CD14-positive monocyte (primary cell): ENCODE measurements around the gene JKAMP. TPM values are rescaled to one million over a fixed set of nuclear protein-coding genes. Genes with fewer than 3 reads are reported as not detected.

Experiments used
- DNase-seq, 3 donors: peaks; one replicate each; pipeline ENCODE4 v3.0.0-alpha.2; 2011 to 2022
- H2AFZ ChIP-seq: 2 replicates; pipeline ENCODE4 v1.6.0; 2012; ENCODE audit warnings: mild to moderate bottlenecking, low read depth, low read length, inconsistent platforms; ENCODE audit not compliant: insufficient read depth, poor library complexity, severe bottlenecking
- H3K27ac ChIP-seq, 2 donors: 1 replicate in 1 of 2; 2 replicates in 1 of 2; pipeline ENCODE4 v1.5.1; 2012 to 2013; ENCODE audit warnings: low read length in 2 of 2, control low read depth in 1 of 2, inconsistent platforms in 1 of 2, low read depth in 1 of 2, mild to moderate bottlenecking in 1 of 2
- H3K27me3 ChIP-seq, 2 donors: one replicate each; pipeline versions ENCODE4 v1.6.0 to v1.6.1; 2011 to 2013; ENCODE audit warnings: low read length in 2 of 2; ENCODE audit not compliant: control insufficient read depth in 2 of 2, insufficient read depth in 2 of 2
- H3K36me3 ChIP-seq, 2 donors: replicated peaks in 1 of 2; 1 replicate in 1 of 2; 2 replicates in 1 of 2; pipeline versions ENCODE4 v1.5.1 to v1.6.1; 2012 to 2013; ENCODE audit warnings: low read length in 2 of 2, control low read depth in 1 of 2, inconsistent platforms in 1 of 2, mild to moderate bottlenecking in 1 of 2; ENCODE audit not compliant: insufficient read depth in 2 of 2, control insufficient read depth in 1 of 2
- H3K4me1 ChIP-seq, 2 donors: 1 replicate in 1 of 2; 2 replicates in 1 of 2; pipeline versions ENCODE4 v1.5.1 to v1.6.1; 2012 to 2013; ENCODE audit warnings: low read length in 2 of 2, control low read depth in 1 of 2, inconsistent platforms in 1 of 2, mild to moderate bottlenecking in 1 of 2, moderate library complexity in 1 of 2; ENCODE audit not compliant: insufficient read depth in 2 of 2, control insufficient read depth in 1 of 2
- H3K4me2 ChIP-seq: replicated peaks from 2 replicates; pipeline ENCODE3; 2012; ENCODE audit warnings: low read length, moderate library complexity, mild to moderate bottlenecking; ENCODE audit not compliant: poor library complexity, severe bottlenecking; ENCODE audit errors: extremely low read depth
- H3K4me3 ChIP-seq, 3 experiments: fragments of 200-600 bp in 1 of 3; sonication (generic) in 1 of 3; replicated peaks in 1 of 3; 1 replicate in 2 of 3; 2 replicates in 1 of 3; pipeline ENCODE4 v1.5.1; 2011 to 2013; ENCODE audit warnings: low read length in 3 of 3, mild to moderate bottlenecking in 3 of 3, control low read depth in 2 of 3, low read depth in 2 of 3, inconsistent platforms in 1 of 3, moderate library complexity in 1 of 3
- H3K79me2 ChIP-seq: 2 replicates; pipeline ENCODE4 v1.6.0; 2012; ENCODE audit warnings: mild to moderate bottlenecking, control low read depth, inconsistent platforms, low read length, moderate library complexity; ENCODE audit not compliant: insufficient read depth
- H3K9ac ChIP-seq: 2 replicates; pipeline ENCODE4 v1.6.0; 2017; ENCODE audit warnings: low read length, mild to moderate bottlenecking; ENCODE audit not compliant: insufficient read depth, poor library complexity, severe bottlenecking
- H3K9me3 ChIP-seq, 2 donors: replicated peaks in 1 of 2; 1 replicate in 1 of 2; 2 replicates in 1 of 2; pipeline versions ENCODE4 v1.5.1 to v1.6.1; 2012 to 2013; ENCODE audit warnings: low read length in 2 of 2, control low read depth in 1 of 2; ENCODE audit not compliant: control insufficient read depth in 1 of 2, insufficient read depth in 1 of 2
- H4K20me1 ChIP-seq: 2 replicates; pipeline ENCODE4 v1.6.0; 2012; ENCODE audit warnings: mild to moderate bottlenecking, low read length, control low read depth, moderate library complexity; ENCODE audit not compliant: insufficient read depth
- H3K27ac Mint-ChIP-seq, 7 donors: one replicate each; pipeline ENCODE4 v1.8.0; 2020; ENCODE audit warnings: mild to moderate bottlenecking in 7 of 7, mixed read lengths in 7 of 7, moderate library complexity in 6 of 7, inconsistent platforms in 2 of 7
- H3K27me3 Mint-ChIP-seq, 3 donors: one replicate each; pipeline ENCODE4 v1.8.0; 2021 to 2022; ENCODE audit warnings: low read depth in 3 of 3, mild to moderate bottlenecking in 3 of 3, mixed read lengths in 3 of 3, moderate library complexity in 3 of 3, inconsistent platforms in 1 of 3
- H3K36me3 Mint-ChIP-seq, 2 donors: one replicate each; pipeline ENCODE4 v1.8.0; 2020; ENCODE audit warnings: mixed read lengths in 2 of 2, inconsistent platforms in 1 of 2, mild to moderate bottlenecking in 1 of 2
- H3K4me1 Mint-ChIP-seq: one replicate; pipeline ENCODE4 v1.8.0; 2020; ENCODE audit warnings: mild to moderate bottlenecking, mixed read lengths
- H3K4me3 Mint-ChIP-seq, 2 donors: one replicate each; pipeline ENCODE4 v1.8.0; 2020; ENCODE audit warnings: mild to moderate bottlenecking in 2 of 2, mixed read lengths in 2 of 2, moderate library complexity in 1 of 2
- H3K9me3 Mint-ChIP-seq, 7 donors: one replicate each; pipeline ENCODE4 v1.8.0; 2020 to 2022; ENCODE audit warnings: mixed read lengths in 7 of 7, mild to moderate bottlenecking in 6 of 7, moderate library complexity in 6 of 7, inconsistent platforms in 2 of 7
- WGBS: methylation state at CpG from one replicate; pipeline ENCODE4 v1.1.5; 2013; ENCODE audit warnings: missing lambda C conversion rate; ENCODE audit not compliant: insufficient coverage; 5-methylcytosine and 5-hydroxymethylcytosine counted together
- intact Hi-C, 2 donors: fragments of 100-400 bp; cut with micrococcal nuclease; formaldehyde crosslinking; loops; one replicate each; pipeline versions ENCODE4 v1.15.0 to v1.15.1; 2023
- polyA plus RNA-seq, 3 donors: library from polyadenylated mRNA; depleted of rRNA in 1 of 3; unstranded in 2 of 3; stranded (reverse) in 1 of 3; fragments of 300-500 nt in 2 of 3; fragments of >200 nt in 1 of 3; fragmentation: Illumina TruSeq in 2 of 3; gene quantifications; 1 replicate in 2 of 3; 2 replicates in 1 of 3; pipeline ENCODE4 v1.2.3, GENCODE V29; 2012 to 2021
- TF ChIP-seq, protein P1 (sequence below): fragments of 200-600 bp; IDR thresholded peaks from one replicate; pipeline ENCODE4 v1.8.0; 2022; ENCODE audit warnings: antibody characterized with exemption, mild to moderate bottlenecking

Gene JKAMP
- polyA plus RNA-seq, 3 donors: 49.7 to 134 (median 99.4) TPM

DNA sequence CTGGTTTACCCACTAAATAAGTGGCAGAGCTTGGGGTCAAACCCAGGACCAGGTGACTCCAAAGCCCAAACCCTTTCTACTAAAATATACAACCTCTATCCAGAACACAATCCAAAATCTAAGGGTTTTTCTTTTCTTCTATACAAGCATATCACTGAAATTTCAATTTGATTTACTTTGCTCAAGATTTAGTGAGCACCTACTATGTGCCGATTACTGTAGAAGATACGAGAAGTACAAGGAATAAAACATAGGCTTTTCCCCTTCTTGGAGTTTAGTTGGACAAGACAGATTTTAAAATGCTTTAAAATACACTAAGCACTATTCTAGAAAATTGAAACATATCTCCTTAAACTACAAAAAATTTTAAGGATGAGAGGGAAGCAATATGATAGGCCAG, 2.9 kb upstream of the JKAMP start:
- Histone ChIP-seq H3K9ac (no peak overlapping the region), H3K36me3 (peaks cover 0 to 15% of the 10 kb centered on the region in 2 donors)

DNA sequence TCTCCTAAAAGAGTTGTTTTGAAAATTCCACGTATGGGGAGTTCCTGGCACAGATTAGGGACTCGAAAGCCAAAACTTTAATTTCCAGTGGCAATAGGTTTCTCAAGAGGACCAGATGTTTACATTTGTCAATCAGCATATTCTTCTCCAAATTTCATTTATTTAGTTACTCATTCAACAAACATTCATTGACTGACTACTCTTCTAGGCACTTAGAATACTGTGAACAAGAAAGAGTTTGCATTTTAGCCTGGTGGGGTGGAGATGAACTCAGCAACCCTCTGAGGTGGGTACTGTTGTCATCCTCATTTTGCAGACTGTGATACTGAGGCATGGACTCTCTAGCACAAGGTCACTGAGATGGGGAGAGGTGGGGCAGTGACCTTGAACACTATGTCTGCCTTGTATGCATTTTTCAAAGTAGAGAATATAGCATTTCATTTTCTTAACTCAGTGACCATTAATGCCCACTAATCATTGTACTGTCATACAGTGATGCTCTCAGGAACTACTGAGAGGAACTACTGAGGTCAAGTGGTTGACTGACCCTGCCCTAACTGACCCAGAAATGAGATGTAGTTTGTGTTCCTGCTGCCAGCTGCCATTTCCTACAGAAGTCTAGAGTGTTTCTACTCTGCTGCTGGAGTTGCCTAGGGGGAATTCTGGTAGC, 2.3 kb upstream of the JKAMP start:
- WGBS: no CpG with 5 or more reads among the region's 2 CpGs
- Mint-ChIP-seq H3K27ac (peak overlapping the region in 4 of 7 donors; percentile 46 to 80 (median 58)), H3K9me3 (no peaks in the 10 kb centered on the region), H3K4me3 (no peak overlapping the region), H3K4me1 (peaks cover 49% of the 10 kb centered on the region), H3K27me3 (no peaks in the 10 kb centered on the region), H3K36me3 (peaks cover 13 to 16% of the 10 kb centered on the region in 2 donors)
- Histone ChIP-seq H3K79me2 (peaks cover 34% of the 10 kb centered on the region), H3K9me3 (no peaks in the 10 kb centered on the region), H3K4me2 (peak overlapping the region; percentile 91), H3K4me3 (peak overlapping the region in 1 of 3 experiments; percentile 95), H3K9ac (no peak overlapping the region), H3K4me1 (peaks cover 34 to 36% of the 10 kb centered on the region in 2 donors), H2AFZ (no peak overlapping the region), H3K36me3 (peaks cover 0 to 9% of the 10 kb centered on the region in 2 donors), H3K27ac (peak overlapping the region in 1 of 2 donors; percentile 47), H4K20me1 (peaks cover 23% of the 10 kb centered on the region), H3K27me3 (no peaks in the 10 kb centered on the region)
- TF ChIP-seq, protein P1, sequence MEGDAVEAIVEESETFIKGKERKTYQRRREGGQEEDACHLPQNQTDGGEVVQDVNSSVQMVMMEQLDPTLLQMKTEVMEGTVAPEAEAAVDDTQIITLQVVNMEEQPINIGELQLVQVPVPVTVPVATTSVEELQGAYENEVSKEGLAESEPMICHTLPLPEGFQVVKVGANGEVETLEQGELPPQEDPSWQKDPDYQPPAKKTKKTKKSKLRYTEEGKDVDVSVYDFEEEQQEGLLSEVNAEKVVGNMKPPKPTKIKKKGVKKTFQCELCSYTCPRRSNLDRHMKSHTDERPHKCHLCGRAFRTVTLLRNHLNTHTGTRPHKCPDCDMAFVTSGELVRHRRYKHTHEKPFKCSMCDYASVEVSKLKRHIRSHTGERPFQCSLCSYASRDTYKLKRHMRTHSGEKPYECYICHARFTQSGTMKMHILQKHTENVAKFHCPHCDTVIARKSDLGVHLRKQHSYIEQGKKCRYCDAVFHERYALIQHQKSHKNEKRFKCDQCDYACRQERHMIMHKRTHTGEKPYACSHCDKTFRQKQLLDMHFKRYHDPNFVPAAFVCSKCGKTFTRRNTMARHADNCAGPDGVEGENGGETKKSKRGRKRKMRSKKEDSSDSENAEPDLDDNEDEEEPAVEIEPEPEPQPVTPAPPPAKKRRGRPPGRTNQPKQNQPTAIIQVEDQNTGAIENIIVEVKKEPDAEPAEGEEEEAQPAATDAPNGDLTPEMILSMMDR: no peak
- intact Hi-C loops: loop anchor here (5.0 to 10.0 kb wide), 4 partner anchors 93 to 763 kb away; partner anchors contain the start of genes CCDC175 (in 2 of the 2), DAAM1 (in 1 of the 2) and PPM1A (in 1 of the 2)
- DNase-seq: peak in 2 of 3 donors; percentile 9 to 21

More for the DNA sequence above, 2.9 kb upstream of the JKAMP start:
- Mint-ChIP-seq H3K36me3 (peaks cover 16 to 19% of the 10 kb centered on the region in 2 donors), H3K4me1 (peaks cover 47% of the 10 kb centered on the region), H3K27me3 (no peaks in the 10 kb centered on the region), H3K27ac (peak overlapping the region in 1 of 7 donors; percentile 43), H3K9me3 (no peaks in the 10 kb centered on the region), H3K4me3 (no peak overlapping the region)
- no peaks in the 10 kb centered on the region for H3K27me3 ChIP-seq
- H3K4me2 ChIP-seq: no peak overlapping the region
- WGBS: no CpG with 5 or more reads among the region's 2 CpGs
- intact Hi-C loops: loop anchor here (5.0 to 10.0 kb wide), 4 partner anchors 93 to 763 kb away; partner anchors contain the start of genes CCDC175 (in 2 of the 2), DAAM1 (in 1 of the 2) and PPM1A (in 1 of the 2)
- no peak for DNase-seq
- H3K9me3 ChIP-seq: no peaks in the 10 kb centered on the region
- TF ChIP-seq, protein P1: no peak
- H4K20me1 ChIP-seq: peaks cover 22% of the 10 kb centered on the region
- H2AFZ ChIP-seq: no peak overlapping the region
- H3K27ac ChIP-seq: no peak overlapping the region
- H3K4me3 ChIP-seq: no peak overlapping the region
- H3K4me1 ChIP-seq: peaks cover 33 to 34% of the 10 kb centered on the region in 2 donors
- H3K79me2 ChIP-seq: peaks cover 28% of the 10 kb centered on the region
